HT-29 (cell line): ENCODE data around the gene MTFP1. TPM values are rescaled to one million over a fixed set of nuclear protein-coding genes. Genes with fewer than 3 reads are reported as not detected.
"Not testable (repeated sequence)": the region's sequence is repeated elsewhere in the genome, so short reads cannot be mapped to it uniquely, and the experiment has no call there.

Experiments used
- DNase-seq: peaks from one replicate; pipeline ENCODE4 v3.0.0-alpha.2; 2015; ENCODE audit warnings: low spot score
- total RNA-seq: library from RNA; depleted of rRNA; stranded (reverse); fragments of >200 nt; shearing (Covaris generic); gene quantifications from 2 replicates; pipeline ENCODE4 v1.2.3, GENCODE V29; 2014

MTFP1 gene
- total RNA-seq, 1 experiment from 2014 or later: 43.7 TPM

DNA sequence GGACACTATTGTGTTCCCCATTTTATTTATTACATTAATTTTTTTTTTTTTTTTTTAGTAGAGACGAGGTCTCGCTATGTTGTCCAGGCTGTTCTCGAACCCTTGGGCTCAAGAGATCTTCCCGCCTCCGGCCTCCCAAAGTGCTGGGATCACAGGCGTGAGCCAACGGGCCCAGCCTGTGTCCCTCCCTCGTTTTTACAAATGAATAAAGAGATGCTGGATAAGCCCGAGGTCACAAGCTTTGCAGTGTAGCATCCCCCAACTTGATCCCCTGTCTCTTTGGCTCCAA, 297 bp upstream of the MTFP1 start:
- no peak for DNase-seq

DNA sequence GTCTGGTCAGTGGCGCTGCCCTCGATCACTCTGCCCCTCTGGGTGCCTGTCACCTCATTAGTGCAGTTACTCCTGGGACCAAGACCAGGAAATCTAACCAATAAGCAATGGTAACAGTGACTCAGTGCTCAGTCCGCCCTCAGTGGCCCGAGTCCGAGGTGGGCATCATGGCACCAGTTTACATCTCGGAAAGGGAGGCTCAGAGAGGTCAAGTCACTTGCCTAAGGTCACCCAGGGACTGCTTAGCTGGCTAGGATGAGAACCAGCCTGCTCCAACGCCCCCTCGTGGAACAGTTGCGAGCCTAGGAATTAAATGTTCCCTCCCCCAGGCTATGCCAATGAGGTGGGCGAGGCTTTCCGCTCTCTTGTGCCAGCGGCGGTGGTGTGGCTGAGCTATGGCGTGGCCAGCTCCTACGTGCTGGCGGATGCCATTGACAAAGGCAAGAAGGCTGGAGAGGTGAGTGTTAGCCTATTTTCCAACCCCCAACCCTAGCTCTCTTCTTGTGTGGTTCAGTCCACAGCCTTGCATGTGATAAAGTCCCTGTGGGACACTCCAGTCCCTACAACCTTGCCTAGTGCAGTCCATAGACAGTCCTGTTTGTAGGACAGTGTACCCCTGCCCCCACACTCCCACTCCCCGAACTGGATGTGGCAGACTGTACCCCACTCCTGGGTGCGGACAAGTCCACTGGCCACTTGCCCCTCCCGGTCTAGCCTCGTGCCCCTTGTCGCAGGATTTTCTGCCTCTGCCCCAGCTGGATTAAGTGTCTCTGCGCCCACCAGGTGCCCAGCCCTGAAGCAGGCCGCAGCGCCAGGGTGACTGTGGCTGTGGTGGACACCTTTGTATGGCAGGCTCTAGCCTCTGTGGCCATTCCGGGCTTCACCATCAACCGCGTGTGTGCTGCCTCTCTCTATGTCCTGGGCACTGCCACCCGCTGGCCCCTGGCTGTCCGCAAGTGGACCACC, 1.1 kb downstream of the MTFP1 start:
- DNase-seq: peak; percentile 92

DNA sequence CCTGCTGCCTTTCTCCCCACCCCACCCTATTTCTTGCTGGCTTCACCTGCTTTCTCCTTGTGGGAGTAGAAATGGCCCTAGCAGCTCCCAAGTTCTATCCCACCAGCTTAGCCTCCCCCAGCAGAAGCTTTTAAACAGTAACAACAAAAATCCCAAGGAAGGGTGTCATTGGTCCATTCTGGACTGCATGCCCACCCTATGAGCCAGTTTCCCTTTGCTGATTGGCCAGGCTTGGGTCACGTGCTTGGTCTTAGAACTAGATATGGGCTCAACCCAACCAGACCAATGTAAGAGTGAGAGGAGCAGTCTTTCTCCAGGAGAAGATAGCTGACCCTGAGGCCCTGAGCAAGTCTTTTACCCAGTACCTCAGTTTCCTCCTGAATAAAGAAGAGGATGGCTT, 2.3 kb downstream of the MTFP1 start:
- DNase-seq: no peak

DNA sequence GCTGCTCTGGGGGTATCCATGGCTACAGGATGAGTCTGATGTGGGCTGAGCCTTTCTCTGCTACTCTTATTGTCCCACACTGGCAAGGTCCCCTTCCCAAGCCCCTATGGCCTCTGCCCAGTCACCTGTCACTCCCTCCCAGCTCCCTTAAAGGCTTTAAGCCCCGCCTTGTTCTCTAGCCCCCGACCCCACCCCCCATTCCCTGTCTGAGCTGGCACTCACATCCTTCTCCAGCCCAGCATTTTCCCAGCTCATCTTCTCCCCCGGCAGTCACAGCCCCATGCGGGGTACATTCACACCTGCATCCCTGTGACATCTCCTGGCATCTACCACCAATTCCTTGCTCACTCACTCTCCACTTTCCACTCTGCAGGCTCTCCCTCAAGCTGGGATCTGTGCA, 4.3 kb downstream of the MTFP1 start:
- DNase-seq: no peak

DNA sequence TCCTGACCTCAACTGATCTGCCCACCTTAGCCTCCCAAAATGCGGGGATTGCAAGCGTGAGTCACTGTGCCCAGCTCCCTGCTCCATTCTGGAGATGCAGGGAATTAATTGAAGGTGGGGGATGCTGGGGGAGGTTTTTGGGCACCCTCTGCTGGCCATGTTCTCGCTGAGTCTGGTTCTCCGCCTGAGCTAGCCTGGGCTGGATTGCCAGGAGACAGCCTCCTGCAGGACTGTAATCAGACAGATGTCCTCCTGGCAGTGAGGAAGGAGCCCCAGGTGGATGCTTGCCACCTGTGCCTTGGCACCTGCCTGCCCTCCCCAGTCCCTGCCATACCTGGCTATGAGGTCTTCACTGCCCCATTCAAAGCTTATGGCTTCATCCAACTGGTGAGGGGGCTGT, 5.4 kb downstream of the MTFP1 start:
- no peak for DNase-seq

DNA sequence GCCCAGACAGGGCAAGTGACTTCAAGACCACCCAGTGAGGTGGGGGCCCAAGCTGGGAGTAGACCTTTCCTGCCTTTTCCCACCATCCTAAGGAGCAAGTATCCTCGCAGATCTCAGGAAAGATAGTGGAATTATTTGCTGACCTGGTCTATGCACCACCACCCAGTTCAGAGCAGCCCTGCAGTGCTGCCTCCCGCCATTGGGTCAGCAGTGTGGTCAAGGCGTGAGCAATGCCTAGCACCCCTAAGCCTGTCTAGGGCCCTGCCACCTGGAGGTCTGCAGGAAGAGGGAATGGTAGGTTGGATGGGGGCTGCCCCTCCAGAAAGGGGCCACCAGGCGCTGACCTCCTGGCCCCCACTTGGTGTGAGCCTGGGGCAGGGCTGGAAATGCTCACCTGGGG, 6.5 kb downstream of the MTFP1 start:
- DNase-seq: no peak

DNA sequence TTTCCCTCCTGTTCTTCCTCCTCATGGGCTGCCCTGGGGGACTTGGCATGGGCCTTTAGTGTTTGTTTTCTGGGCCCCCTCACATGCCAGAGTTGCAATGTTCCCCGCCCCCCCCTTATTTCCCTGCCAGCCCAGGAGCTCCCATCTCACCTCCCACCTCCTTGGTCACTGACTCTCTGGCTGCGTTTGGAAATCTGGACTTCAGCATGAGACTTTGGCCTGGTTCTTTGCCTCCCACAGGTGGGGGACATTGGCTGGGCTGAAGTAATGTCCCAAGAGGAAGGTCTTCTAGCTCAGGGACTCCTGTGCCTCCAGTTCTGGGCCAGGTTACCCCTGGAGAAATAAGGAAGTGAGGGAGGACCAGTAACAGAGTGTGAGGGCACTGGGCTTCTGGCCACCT, 7.0 kb downstream of the MTFP1 start:
- DNase-seq: no peak

DNA sequence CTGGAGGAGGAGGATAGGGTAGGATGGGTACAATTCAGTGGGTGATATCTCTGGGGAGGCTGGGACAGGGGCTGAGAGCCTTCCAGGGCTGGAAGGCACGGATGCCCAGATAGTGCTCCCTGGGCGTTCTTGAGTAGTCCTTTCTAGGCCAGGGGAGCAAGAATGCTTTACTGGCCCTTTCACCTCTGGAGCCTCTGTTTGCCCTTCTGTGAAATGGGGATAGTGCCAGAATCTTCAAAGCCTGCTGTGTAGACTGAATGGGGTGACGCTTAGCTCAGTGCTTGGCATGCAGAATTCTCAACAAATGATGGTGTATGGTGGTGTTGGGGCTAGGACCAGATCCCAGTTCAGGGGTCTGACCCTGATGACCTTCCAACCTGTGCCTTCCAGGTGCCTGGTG, 7.7 kb downstream of the MTFP1 start:
- no peak for DNase-seq

DNA sequence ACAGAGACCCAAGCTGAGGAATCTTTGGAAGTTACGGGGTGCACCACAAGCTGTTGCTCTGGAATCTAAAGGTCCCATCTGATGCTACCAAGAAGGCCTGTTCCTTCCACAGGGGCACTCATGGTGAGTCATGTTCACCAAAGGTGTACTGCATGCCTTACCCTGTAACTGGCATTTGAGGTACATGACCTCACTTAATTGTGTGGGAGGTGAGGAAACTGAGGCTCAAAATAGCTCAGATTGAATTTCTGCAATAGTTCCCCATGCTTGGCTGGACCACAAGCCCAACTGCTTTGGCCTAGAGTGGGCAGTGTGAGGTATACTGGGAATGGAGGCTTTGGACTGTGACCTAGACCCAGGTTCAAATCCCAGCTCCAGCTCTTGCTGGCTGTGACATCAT, 8.2 kb downstream of the MTFP1 start:
- no peak for DNase-seq

DNA sequence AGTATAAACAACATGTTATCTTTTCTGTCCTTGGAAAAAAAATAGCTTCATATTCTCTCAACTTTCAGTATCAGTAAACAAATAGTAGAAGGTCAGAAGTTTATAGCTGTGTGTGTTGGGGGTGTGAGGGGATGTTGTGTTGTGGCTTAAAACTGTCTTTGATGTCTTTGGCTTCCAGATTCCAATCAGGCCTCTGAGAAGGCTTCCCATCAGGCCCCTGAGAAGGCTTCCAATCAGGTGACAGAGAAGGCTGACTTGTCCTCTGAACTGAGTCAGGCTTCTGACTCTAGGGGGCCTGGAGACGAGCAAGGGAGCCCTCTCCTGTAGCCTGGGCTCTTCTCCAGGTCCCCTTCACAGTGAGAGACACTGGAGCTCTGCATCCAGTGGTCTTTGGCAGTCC, 9.3 kb downstream of the MTFP1 start:
- no peak for DNase-seq

DNA sequence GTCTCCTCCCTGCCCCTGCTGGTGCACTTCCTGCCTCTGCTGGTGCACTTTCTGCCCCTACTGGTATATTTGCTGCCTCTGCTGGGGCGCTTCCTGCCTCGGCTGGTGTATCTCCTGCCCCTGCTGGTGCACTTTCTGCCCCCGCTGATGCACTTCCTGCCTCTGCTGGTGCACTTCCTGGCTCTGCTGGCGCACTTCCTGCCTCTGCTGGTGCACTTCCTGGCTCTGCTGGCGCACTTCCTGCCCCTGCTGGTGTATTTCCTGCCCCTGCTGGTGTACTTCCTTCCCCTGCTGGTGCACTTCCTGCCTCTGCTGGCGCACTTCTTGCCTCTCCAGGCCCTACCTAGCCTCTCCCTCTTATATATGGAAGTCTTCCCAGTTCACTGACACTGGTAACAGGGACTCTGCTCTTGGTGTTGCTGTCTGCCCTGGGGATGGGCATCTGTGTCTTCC, 10.1 kb downstream of the MTFP1 start:
- DNase-seq: no peak

DNA sequence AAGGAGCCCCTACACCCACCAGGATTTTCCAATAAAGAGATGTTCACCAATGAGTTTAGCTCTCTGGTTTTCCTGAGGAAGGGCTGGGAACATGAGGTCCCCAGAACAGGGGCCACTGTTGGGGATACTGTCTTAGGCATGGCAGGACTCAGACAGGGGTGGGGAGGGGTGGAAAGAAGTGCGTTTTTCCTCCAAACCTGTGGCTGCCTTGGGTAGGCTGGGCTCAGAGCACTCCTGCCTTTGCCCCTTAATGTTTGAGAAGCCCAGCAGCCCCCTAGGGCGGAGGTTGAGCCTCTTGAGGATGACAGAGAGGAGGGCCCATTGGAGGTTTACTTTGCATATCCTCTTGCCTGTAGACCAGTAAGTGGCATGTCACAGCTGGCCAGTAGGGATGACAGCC, 10.6 kb downstream of the MTFP1 start:
- no peak for DNase-seq

DNA sequence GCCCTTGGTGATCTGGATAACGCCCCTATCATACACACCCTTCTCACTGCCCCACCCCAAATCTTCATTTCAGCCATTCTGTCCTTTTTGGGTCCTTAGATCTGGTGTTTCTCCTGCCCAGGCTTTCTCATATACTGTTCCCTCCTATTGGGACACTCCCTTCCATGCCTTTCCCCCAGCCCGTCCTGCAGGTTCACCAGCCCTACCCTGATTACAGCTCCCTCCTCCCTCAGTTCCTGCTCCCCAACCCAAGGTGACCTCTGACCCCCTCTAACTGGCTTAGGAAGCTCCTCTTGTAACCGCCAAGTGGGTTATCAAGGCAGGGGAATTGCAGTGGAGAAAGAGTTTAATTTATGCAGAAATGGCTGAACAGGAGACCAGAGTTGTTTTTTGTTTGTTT, 13.0 kb downstream of the MTFP1 start:
- no peak for DNase-seq

DNA sequence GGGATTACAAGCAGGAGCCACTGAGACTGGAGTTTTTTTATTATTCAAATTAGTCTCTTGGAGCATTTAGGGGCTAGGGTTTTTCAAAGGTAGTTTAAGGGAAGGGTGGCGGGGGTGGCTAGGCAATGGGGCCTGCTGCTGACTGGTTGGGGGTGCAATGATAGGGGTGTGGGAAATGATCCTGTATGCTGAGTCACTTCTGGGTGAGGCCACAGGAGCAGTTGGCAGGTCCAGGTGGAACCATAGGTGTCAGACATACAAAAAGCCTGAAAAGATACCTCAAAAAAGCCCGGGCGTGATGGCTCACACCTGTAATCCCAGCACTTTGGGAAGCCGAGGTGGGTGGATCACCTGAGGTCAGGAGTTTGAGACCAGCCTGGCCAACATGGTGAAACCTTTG, 13.7 kb downstream of the MTFP1 start:
- no peak for DNase-seq

DNA sequence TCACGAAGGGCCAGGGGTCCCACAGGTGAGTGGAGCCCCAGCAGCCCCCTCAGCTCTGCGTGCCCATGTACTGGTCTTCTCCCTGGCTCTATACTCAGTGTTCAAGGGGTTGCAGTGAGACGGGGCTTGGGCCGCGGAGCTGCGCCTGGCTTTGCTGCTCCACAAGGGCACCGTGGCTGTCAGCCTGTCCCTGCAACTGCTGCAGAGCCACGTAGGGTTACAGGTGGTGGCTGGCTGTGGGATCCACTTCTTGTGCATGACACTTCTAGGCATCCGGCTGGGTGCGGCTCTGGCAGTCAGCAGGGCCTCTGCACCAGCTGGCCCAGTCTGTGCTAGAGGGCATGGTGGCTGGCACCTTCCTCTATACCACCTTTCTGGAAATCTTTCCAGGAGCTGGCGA, 14.3 kb downstream of the MTFP1 start:
- DNase-seq: no peak

DNA sequence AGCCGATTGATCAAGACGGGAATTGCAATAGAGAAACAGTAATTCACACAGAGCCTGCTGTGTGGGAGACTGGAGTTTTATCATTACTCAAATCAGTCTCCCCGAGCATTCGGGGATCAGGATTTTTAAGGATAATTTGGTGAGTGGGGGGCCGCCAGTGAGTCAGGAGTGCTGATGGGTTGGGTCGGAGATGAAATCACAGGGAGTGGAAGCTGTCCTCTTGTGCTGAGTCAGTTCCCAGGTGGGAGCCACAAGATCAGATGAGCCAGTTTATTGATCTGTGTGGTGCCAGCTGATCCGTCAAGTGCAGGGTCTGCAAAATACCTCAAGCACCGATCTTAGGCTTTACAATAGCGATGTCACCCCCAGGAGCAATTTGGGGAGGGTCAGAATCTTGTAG, 15.5 kb downstream of the MTFP1 start:
- no peak for DNase-seq

DNA sequence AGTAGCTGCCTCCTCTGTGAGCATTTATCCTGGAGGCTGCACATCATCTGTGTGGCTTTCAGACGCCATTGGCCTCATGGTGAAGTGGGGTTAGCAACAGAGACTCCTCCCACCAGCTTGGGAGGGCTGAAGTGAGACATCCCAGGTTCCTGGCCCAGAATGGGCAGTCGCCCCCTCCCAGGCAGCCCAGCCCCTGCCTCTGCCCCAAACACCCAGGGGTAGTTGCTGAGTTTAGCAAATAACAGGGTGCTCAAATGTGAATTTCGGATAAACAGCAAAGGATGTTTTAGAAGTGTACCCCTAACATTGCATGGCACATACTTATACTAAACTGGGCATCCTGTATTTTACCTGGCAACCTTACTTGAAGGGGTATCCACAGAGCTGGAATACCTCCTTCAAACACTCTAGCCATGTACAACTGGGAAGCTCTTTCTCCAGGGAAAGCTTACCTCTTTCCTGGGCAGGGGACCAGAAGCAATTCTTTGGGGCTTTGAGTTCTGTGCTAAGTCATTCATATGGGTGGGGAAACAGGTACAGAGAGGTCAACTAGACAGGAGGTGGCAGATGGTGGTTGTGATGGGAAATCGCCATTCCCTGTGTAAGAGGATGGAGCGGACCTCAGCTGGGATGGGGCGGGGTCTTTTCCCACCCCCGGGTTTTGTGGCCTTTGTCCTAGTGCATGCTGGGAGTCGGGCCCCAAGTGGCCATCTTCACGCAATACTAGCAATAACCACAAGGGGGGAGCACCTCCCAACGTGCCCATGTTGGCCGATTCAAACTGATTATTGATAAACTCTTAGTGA, 19.3 kb downstream of the MTFP1 start:
- DNase-seq: peak; percentile 56

DNA sequence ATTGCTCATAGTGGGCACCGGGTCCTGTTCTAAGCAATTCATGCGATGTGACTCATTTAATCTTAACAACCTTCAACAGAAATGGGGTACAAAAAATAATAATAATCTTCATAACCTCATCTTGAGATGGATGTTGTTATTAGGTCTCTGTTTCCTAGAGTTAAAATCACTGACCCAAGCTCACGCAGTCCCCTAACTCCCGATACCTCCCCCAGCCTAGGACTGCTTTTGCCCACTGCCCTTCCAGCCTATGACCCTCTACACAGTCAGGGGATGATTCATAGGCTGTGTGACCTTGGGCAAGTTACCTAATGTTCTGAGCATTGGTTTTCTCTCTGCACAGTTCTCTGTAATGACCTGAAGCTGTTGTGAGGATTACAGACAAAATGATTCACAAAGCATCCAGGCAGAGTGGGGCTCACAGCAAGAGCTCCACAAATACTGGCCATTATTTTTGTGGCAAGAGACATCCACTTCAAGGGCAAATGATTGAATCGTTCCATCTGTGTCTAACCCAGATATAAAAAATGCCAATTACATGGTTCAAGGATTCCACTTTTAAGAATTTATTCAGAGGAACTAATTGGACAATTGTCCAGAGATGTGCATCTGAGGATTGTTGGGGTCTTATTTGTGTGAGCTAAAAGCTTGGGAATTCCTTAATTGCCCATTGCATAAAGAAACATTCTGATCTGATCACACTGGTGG, 20.0 kb downstream of the MTFP1 start:
- DNase-seq: no peak

DNA sequence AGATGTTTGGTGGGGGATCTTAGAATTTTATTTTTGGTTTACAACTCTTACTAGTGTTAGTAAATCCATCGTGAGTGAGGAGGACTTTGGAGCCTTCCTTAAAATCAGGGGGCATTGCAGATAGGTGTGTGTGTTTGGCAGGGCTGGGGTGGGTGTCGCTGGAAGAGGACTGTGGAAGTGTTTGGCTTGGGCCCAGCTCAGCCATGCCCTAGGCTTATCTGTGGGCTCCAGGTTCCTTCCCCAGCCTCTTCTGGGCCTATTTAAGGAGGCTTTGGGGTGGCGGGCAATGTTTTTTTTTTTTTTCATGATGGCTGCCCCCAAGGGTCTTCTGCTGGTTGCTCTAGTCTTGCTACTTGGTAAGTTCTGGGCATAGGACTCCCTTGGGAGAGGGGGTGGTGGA, 22.1 kb downstream of the MTFP1 start:
- DNase-seq: no peak

DNA sequence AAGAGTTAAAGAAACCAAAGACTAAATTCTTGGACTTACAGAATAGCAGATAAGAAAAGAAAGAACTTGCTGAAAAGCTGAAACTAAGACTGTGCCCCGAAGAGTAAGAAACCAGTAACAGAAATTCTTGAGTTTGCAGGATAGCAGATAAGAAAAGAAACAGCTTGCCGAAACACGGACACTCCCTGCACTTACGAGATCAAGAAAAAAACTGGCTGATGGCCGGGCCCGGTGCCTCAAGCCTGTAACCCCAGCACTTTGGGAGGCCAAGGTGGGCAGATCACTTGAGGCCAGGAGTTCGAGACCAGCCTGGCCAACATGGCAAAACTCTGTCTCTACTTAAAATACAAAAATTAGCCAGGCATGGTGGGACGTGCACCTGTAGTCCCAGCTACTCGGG, 25.9 kb downstream of the MTFP1 start:
- DNase-seq: not testable (repeated sequence)

DNA sequence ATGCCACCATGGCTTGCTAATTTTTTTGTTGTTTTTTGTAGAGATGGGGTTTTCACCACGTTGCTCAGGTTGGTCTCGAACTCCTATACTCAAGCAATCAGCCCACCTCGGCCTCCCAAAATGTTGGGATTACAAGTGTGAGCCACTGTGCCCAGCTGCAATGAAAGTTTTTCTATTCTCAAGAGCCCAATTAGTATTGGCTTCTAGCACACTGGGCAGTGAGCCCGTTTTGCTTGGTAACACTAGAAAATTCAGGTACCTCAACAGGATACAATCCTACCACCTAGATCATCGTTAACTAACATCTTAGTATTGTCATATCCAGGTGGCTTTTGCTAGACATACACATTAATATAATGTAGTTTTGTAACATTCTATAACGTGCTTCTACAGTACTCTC, 27.3 kb downstream of the MTFP1 start:
- DNase-seq: no peak
